GM12878 (cell line): ENCODE measurements around the gene PGLYRP3. TPM values are rescaled to one million over a fixed set of nuclear protein-coding genes. Genes with fewer than 3 reads are reported as not detected.

ENCODE experiments used
- ATF7 ChIP-seq: fragments of 450-650 bp; IDR thresholded peaks from 2 replicates; pipeline ENCODE4 v1.6.1; 2016; ENCODE audit warnings: low read depth, mild to moderate bottlenecking
- BACH1 ChIP-seq: fragments of 450-650 bp; IDR thresholded peaks from 2 replicates; pipeline ENCODE4 v1.6.1; 2017; ENCODE audit warnings: mild to moderate bottlenecking, borderline replicate concordance
- FOXK2 ChIP-seq: fragments of 450-650 bp; IDR thresholded peaks from 2 replicates; pipeline ENCODE4 v1.6.1; 2017; ENCODE audit warnings: mild to moderate bottlenecking, moderate library complexity
- JUNB ChIP-seq: IDR thresholded peaks from 2 replicates; pipeline ENCODE4 v1.6.1; 2016; ENCODE audit warnings: antibody characterized with exemption, mild to moderate bottlenecking
- KDM1A ChIP-seq: fragments of 200-600 bp; sonication (generic); IDR thresholded peaks from 2 replicates; pipeline ENCODE4 v1.6.1; 2016; ENCODE audit warnings: borderline replicate concordance
- SKIL ChIP-seq: fragments of 450-650 bp; IDR thresholded peaks from 2 replicates; pipeline ENCODE4 v1.6.1; 2017; ENCODE audit warnings: mild to moderate bottlenecking, low read depth, inconsistent platforms; ENCODE audit not compliant: poor library complexity, severe bottlenecking
- polyA plus RNA-seq, 11 experiments: library from polyadenylated mRNA; depleted of rRNA in 4 of 11; unstranded in 6 of 11; stranded (reverse) in 5 of 11; fragments of >200 nt; fragmentation: Nextera tagmentation in 4 of 11; fragmentation: Illumina TruSeq in 1 of 11; extraction: Ambion mirVana in 4 of 11; extraction: Trizol in 1 of 11; gene quantifications; 1 replicate in 1 of 11; 2 replicates in 10 of 11; pipeline versions ENCODE4 v1.2.1 to v1.2.3, GENCODE V29; 2011 to 2016; ENCODE audit warnings: inconsistent platforms in 2 of 11, missing spikeins in 2 of 11, low read depth in 1 of 11
- total RNA-seq, 4 experiments: library from RNA; depleted of rRNA in 3 of 4; stranded (reverse); fragments of >200 nt in 3 of 4; fragmentation: Illumina TruSeq in 1 of 4; extraction: Trizol in 1 of 4; gene quantifications; 2 replicates each; pipeline versions ENCODE4 v1.2.1 to v1.2.3, GENCODE V29; 2013 to 2021
- TF ChIP-seq, protein P1 (sequence below): fragments of 450-650 bp; IDR thresholded peaks from 2 replicates; pipeline ENCODE4 v1.6.1; 2017; ENCODE audit warnings: mild to moderate bottlenecking, moderate library complexity

Gene PGLYRP3
- total and polyA plus RNA-seq, 10 of the 15 experiments (the other 5 are each of a cell fraction or from before 2014, with no cell fraction given): 0.10 to 0.49 (median 0.18) TPM; not detected in 7

DNA sequence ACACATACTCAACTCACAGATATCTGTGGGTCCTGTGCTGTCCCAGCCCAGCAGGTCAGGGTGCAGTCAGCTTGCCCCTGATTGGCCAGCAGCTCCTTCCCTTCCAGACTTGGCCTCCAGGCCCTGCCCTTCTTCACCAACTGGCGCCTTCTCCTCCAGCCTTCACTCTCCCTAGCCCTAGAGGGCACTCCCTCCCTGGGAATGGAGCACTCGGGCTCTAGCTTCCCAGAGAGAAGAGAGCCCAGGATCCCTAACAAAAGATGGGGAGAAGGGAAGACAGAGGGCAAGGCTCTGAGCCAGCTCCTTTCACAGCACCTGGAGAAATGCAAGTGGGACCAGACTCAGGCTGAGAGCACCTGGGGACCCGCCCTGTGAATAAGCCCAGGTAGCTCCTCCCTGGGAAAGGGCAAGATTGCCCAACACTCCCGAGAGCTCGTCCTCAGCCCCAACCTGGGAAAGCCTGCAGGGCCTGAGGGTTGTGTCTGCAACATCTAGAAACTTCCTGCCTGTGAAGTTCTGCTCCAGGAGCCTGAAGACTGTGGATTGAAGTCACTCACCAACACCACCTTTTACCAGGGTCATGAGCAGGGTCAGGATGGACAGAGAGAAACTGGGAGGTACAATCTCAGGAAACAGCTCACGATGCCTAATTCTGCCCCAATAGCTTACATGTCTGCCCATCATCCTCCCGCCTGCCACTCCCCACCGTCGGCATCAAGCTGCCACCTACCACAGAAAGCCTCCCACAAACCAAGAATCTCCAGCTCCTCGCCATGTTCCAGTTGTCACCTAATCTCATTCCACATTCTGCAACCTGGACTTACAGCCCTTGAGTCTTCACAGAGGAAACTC lies 36.0 kb upstream of the PGLYRP3 start, which contains the start of gene PGLYRP4 (continued):
- TF ChIP-seq, protein P1, sequence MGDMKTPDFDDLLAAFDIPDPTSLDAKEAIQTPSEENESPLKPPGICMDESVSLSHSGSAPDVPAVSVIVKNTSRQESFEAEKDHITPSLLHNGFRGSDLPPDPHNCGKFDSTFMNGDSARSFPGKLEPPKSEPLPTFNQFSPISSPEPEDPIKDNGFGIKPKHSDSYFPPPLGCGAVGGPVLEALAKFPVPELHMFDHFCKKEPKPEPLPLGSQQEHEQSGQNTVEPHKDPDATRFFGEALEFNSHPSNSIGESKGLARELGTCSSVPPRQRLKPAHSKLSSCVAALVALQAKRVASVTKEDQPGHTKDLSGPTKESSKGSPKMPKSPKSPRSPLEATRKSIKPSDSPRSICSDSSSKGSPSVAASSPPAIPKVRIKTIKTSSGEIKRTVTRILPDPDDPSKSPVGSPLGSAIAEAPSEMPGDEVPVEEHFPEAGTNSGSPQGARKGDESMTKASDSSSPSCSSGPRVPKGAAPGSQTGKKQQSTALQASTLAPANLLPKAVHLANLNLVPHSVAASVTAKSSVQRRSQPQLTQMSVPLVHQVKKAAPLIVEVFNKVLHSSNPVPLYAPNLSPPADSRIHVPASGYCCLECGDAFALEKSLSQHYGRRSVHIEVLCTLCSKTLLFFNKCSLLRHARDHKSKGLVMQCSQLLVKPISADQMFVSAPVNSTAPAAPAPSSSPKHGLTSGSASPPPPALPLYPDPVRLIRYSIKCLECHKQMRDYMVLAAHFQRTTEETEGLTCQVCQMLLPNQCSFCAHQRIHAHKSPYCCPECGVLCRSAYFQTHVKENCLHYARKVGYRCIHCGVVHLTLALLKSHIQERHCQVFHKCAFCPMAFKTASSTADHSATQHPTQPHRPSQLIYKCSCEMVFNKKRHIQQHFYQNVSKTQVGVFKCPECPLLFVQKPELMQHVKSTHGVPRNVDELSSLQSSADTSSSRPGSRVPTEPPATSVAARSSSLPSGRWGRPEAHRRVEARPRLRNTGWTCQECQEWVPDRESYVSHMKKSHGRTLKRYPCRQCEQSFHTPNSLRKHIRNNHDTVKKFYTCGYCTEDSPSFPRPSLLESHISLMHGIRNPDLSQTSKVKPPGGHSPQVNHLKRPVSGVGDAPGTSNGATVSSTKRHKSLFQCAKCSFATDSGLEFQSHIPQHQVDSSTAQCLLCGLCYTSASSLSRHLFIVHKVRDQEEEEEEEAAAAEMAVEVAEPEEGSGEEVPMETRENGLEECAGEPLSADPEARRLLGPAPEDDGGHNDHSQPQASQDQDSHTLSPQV: no peak
- TF ChIP-seq FOXK2 (no peak), ATF7 (no peak), BACH1 (no peak), KDM1A (no peak), JUNB (no peak), SKIL (no peak)
